Transverse colon (tissue), 4 donors: Measurements from ENCODE around the gene PCDH17.

Source experiments
- EP300 ChIP-seq: sonication (generic); formaldehyde crosslinking; IDR thresholded peaks from one replicate; pipeline ENCODE4 v1.6.1; 2017; ENCODE audit warnings: antibody characterized with exemption, low read depth
- POLR2AphosphoS5 ChIP-seq, 3 donors: sonication (generic); formaldehyde crosslinking; IDR thresholded peaks; one replicate each; pipeline ENCODE4 v1.6.1; 2016; ENCODE audit warnings: antibody characterized with exemption in 3 of 3
- TF ChIP-seq, protein P1 (sequence below), 5 experiments: fragments of 200-600 bp in 3 of 5; fragments of 450-650 bp in 2 of 5; sonication (generic) in 3 of 5; IDR thresholded peaks; 1 replicate in 2 of 5; 2 replicates in 3 of 5; pipeline ENCODE4 v1.5.1; 2016 to 2017; ENCODE audit warnings: antibody characterized with exemption in 5 of 5, inconsistent platforms in 3 of 5, mild to moderate bottlenecking in 2 of 5, moderate library complexity in 1 of 5

DNA sequence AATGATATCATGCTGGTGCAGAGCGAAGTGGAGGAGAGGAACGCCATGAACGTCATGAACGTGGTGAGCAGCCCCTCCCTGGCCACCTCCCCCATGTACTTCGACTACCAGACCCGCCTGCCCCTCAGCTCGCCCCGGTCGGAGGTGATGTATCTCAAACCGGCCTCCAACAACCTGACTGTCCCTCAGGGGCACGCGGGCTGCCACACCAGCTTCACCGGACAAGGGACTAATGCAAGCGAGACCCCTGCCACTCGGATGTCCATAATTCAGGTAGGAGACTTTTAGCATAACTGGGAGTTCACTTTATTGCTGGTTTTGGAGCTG lies 3.3 kb downstream of the PCDH17 start:
- TF ChIP-seq POLR2AphosphoS5 (IDR thresholded peaks at IDR 0.05): no peak
- TF ChIP-seq, protein P1, sequence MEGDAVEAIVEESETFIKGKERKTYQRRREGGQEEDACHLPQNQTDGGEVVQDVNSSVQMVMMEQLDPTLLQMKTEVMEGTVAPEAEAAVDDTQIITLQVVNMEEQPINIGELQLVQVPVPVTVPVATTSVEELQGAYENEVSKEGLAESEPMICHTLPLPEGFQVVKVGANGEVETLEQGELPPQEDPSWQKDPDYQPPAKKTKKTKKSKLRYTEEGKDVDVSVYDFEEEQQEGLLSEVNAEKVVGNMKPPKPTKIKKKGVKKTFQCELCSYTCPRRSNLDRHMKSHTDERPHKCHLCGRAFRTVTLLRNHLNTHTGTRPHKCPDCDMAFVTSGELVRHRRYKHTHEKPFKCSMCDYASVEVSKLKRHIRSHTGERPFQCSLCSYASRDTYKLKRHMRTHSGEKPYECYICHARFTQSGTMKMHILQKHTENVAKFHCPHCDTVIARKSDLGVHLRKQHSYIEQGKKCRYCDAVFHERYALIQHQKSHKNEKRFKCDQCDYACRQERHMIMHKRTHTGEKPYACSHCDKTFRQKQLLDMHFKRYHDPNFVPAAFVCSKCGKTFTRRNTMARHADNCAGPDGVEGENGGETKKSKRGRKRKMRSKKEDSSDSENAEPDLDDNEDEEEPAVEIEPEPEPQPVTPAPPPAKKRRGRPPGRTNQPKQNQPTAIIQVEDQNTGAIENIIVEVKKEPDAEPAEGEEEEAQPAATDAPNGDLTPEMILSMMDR (IDR thresholded peaks at IDR 0.05): no peak
- no peak for TF ChIP-seq EP300
